Measurements from ENCODE around the gene GABRE. TPM values are rescaled to one million over a fixed set of nuclear protein-coding genes. Genes with fewer than 3 reads are reported as not detected.
A peak's percentile ranks its signal among the peaks of the same experiment; 100 is the strongest.

The GABRE gene
- total RNA-seq = 1 to 10 TPM; 3.3 to 8.3 (median 4.4) TPM

- TF ChIP-seq CTCF (IDR thresholded peaks at IDR 0.05) (no peak), POLR2AphosphoS5 (IDR thresholded peaks at IDR 0.05) (peak; percentile 61 to 83), POLR2A (IDR thresholded peaks at IDR 0.05; ENCODE audit: low read depth) (peak; percentile 32)
- no peak for DNase-seq (ENCODE audit: extremely low spot score)
- H3K9me3 ChIP-seq = no peaks in the 10 kb centered on the region
- H3K4me3 ChIP-seq = peak within 1 kb of the TSS; percentile 57 to 69 (median 62)
- peaks cover 2 to 10% (median 6%) of the 10 kb centered on the region in 4 donors for H3K4me1 ChIP-seq
- H3K27me3 ChIP-seq = peaks cover 0 to 4% (median 0%) of the 10 kb centered on the region in 4 donors
- 61% methylated on average over 2 of the region's 90 CpGs for WGBS
- no peaks in the 10 kb centered on the region for H3K36me3 ChIP-seq
- peak within 1 kb of the TSS; percentile 69 to 82 (median 70) for H3K27ac ChIP-seq (replicated peaks in 1 of 4)
- intact Hi-C loops (cut with DNase I) = no loop called here
Observed at GRCh38 chrX:151974336-151975227, at the start of gene GABRE. GABRE (minus strand) TSS chrX:151974676; CDS start chrX:151974625, 51 bp downstream.

- H3K9me3 ChIP-seq = no peaks in the 10 kb centered on the region
- TF ChIP-seq POLR2AphosphoS5 (IDR thresholded peaks at IDR 0.05) = no peak
- TF ChIP-seq CTCF (IDR thresholded peaks at IDR 0.05) = no peak
- no peak for TF ChIP-seq EP300 (IDR thresholded peaks at IDR 0.05)
- TF ChIP-seq POLR2A (IDR thresholded peaks at IDR 0.05; ENCODE audit: low read depth) = no peak
- no peak for DNase-seq (ENCODE audit: extremely low spot score)
- no peaks in the 10 kb centered on the region for H3K27me3 ChIP-seq
- no peak overlapping the region for H3K4me3 ChIP-seq
- 80% methylated on average over 3 of the region's 3 CpGs for WGBS
- H3K4me1 ChIP-seq = no peaks in the 10 kb centered on the region
- intact Hi-C loops (cut with DNase I) = no loop called here
- H3K36me3 ChIP-seq = no peaks in the 10 kb centered on the region
- no peak overlapping the region for H3K27ac ChIP-seq (replicated peaks in 1 of 4)
Observed at GRCh38 chrX:152020888-152021287, 46.4 kb upstream of the GABRE start.

- Histone ChIP-seq H3K27ac (replicated peaks in 1 of 4) (no peak overlapping the region), H3K4me3 (no peak overlapping the region), H3K9me3 (no peaks in the 10 kb centered on the region), H3K36me3 (no peaks in the 10 kb centered on the region), H3K4me1 (no peaks in the 10 kb centered on the region), H3K27me3 (no peaks in the 10 kb centered on the region)
- 73% methylated on average over 5 of the region's 5 CpGs for WGBS
- no peak for DNase-seq (ENCODE audit: extremely low spot score)
- TF ChIP-seq EP300 (IDR thresholded peaks at IDR 0.05) (no peak), POLR2A (IDR thresholded peaks at IDR 0.05; ENCODE audit: low read depth) (no peak), POLR2AphosphoS5 (IDR thresholded peaks at IDR 0.05) (no peak), CTCF (IDR thresholded peaks at IDR 0.05) (no peak)
- intact Hi-C loops (cut with DNase I) = no loop called here
Observed at GRCh38 chrX:151999813-152000212, 25.3 kb upstream of the GABRE start.

- no peaks in the 10 kb centered on the region for H3K36me3 ChIP-seq
- no peak overlapping the region for H3K27ac ChIP-seq (replicated peaks in 1 of 4)
- H3K4me1 ChIP-seq = no peaks in the 10 kb centered on the region
- H3K27me3 ChIP-seq = no peaks in the 10 kb centered on the region
- H3K9me3 ChIP-seq = no peaks in the 10 kb centered on the region
- intact Hi-C loops (cut with DNase I) = no loop called here
- DNase-seq (ENCODE audit: extremely low spot score) = no peak
- 86% methylated on average over 1 of the region's 1 CpG for WGBS
- H3K4me3 ChIP-seq = no peak overlapping the region
- TF ChIP-seq POLR2A (IDR thresholded peaks at IDR 0.05; ENCODE audit: low read depth) = no peak
- no peak for TF ChIP-seq EP300 (IDR thresholded peaks at IDR 0.05)
- TF ChIP-seq POLR2AphosphoS5 (IDR thresholded peaks at IDR 0.05) = no peak
- no peak for TF ChIP-seq CTCF (IDR thresholded peaks at IDR 0.05)
Observed at GRCh38 chrX:151997539-151997938, 23.1 kb upstream of the GABRE start.
